HepG2 (cell line): Measurements from ENCODE around the gene HSDL2. TPM values are rescaled to one million over a fixed set of nuclear protein-coding genes. Genes with fewer than 3 reads are reported as not detected.

Source experiments
- ATF5 ChIP-seq: sonication (generic); formaldehyde crosslinking; IDR thresholded peaks from 2 replicates; pipeline ENCODE4 v1.4.0; 2020; ENCODE audit warnings: mild to moderate bottlenecking, low read depth, missing genetic modification reagents
- CREM ChIP-seq, 2 experiments: sonication (generic) in 1 of 2; formaldehyde crosslinking in 1 of 2; IDR thresholded peaks; 2 replicates each; pipeline versions ENCODE4 v1.4.0 to v1.6.1; 2016 to 2020; ENCODE audit warnings: antibody characterized with exemption in 1 of 2, mild to moderate bottlenecking in 1 of 2, missing genetic modification reagents in 1 of 2
- ELF1 ChIP-seq: sonication (generic); formaldehyde crosslinking; IDR thresholded peaks from 2 replicates; pipeline ENCODE4 v1.4.0; 2020; ENCODE audit warnings: missing genetic modification reagents
- ETV6 ChIP-seq: sonication (generic); formaldehyde crosslinking; conservative IDR thresholded peaks from 2 replicates; pipeline ENCODE4 v1.4.0; 2020; ENCODE audit warnings: missing genetic modification reagents
- MATR3 ChIP-seq: sonication (generic); formaldehyde crosslinking; IDR thresholded peaks from 2 replicates; pipeline ENCODE4 v1.4.0; 2020; ENCODE audit warnings: missing genetic modification reagents
- MAZ ChIP-seq, 2 experiments: sonication (generic) in 1 of 2; formaldehyde crosslinking in 1 of 2; IDR thresholded peaks; 2 replicates each; pipeline versions ENCODE4 v1.5.0 to v1.6.1; 2012 to 2020; ENCODE audit warnings: low read depth in 2 of 2, mild to moderate bottlenecking in 2 of 2, borderline replicate concordance in 1 of 2, improper control_type of control experiment in 1 of 2, low read length in 1 of 2, missing genetic modification reagents in 1 of 2, moderate library complexity in 1 of 2
- SMARCE1 ChIP-seq: fragments of 450-650 bp; IDR thresholded peaks from 2 replicates; pipeline ENCODE4 v1.6.1; 2017; ENCODE audit warnings: borderline replicate concordance
- STAG1 ChIP-seq: sonication (generic); formaldehyde crosslinking; IDR thresholded peaks from 2 replicates; pipeline ENCODE4 v1.4.0; 2020; ENCODE audit warnings: missing genetic modification reagents
- TBP ChIP-seq: sonication (generic); formaldehyde crosslinking; IDR thresholded peaks from 2 replicates; pipeline ENCODE4 v1.5.0; 2020; ENCODE audit warnings: missing genetic modification reagents
- TFAP4 ChIP-seq: sonication (generic); IDR thresholded peaks from 2 replicates; pipeline ENCODE4 v1.6.1; 2016; ENCODE audit warnings: low read depth, borderline replicate concordance
- ZBTB7B ChIP-seq: sonication (generic); formaldehyde crosslinking; IDR thresholded peaks from 2 replicates; pipeline ENCODE4 v1.4.0; 2020; ENCODE audit warnings: missing genetic modification reagents
- ZFP36 ChIP-seq: fragments of 150-350 bp; IDR thresholded peaks from 2 replicates; pipeline ENCODE4 v1.6.1; 2018; ENCODE audit warnings: borderline replicate concordance, low read length, low read depth; ENCODE audit not compliant: partially characterized antibody
- ZHX2 ChIP-seq, 2 experiments: sonication (generic) in 1 of 2; formaldehyde crosslinking in 1 of 2; IDR thresholded peaks; 2 replicates each; pipeline versions ENCODE4 v1.6.1 to v1.9.0; 2014 to 2022; ENCODE audit warnings: antibody characterized with exemption in 1 of 2, borderline replicate concordance in 1 of 2, inconsistent platforms in 1 of 2, low read depth in 1 of 2, missing genetic modification reagents in 1 of 2
- ZNF512B ChIP-seq: sonication (generic); formaldehyde crosslinking; IDR thresholded peaks from 2 replicates; pipeline ENCODE4 v1.5.1; 2020; ENCODE audit warnings: missing genetic modification reagents, mild to moderate bottlenecking, borderline replicate concordance
- ZNF75D ChIP-seq: sonication (generic); formaldehyde crosslinking; IDR thresholded peaks from 2 replicates; pipeline ENCODE4 v1.8.1; 2023; ENCODE audit warnings: missing genetic modification reagents, mild to moderate bottlenecking, borderline replicate concordance
- ZNF768 ChIP-seq: sonication (generic); formaldehyde crosslinking; IDR thresholded peaks from 2 replicates; pipeline ENCODE4 v1.4.0; 2020; ENCODE audit warnings: missing genetic modification reagents
- polyA plus RNA-seq, 8 experiments: library from polyadenylated mRNA; depleted of rRNA in 3 of 8; stranded (reverse) in 7 of 8; unstranded in 1 of 8; fragments of >200 nt; fragmentation: Illumina TruSeq in 4 of 8; extraction: Trizol in 4 of 8; gene quantifications; 2 replicates each; pipeline versions ENCODE4 v1.2.1 to v1.2.3, GENCODE V29; 2011 to 2016; ENCODE audit warnings: low read depth in 4 of 8, missing spikeins in 1 of 8, mixed read lengths in 1 of 8; ENCODE audit not compliant: insufficient read depth in 1 of 8
- total RNA-seq, 5 experiments: library from RNA; depleted of rRNA; stranded (reverse); fragments of >200 nt; fragmentation: Illumina TruSeq; extraction: Trizol; gene quantifications; 2 replicates each; pipeline ENCODE4 v1.2.3, GENCODE V29; 2016; ENCODE audit warnings: low read depth in 1 of 5

HSDL2 gene
- total and polyA plus RNA-seq, 2 of the 13 experiments (the other 11 are each of a cell fraction or from before 2014, with no cell fraction given) = 55.3 to 80.2 TPM

GRCh38 chr9:112486221-112487007, 106.5 kb downstream of the HSDL2 start, which contains the start of gene KIAA1958 (continued):
- TF ChIP-seq STAG1 (CRISPR knock-in tag) (peak; percentile 48), CREM (IDR thresholded peaks at IDR 0.05) (no peak; the same call in 1 of the 2 replicates), CREM (CRISPR knock-in tag; IDR thresholded peaks at IDR 0.05) (no peak), ZBTB7B (CRISPR knock-in tag) (peak; percentile 56; the same call in 1 of the 2 replicates), ELF1 (CRISPR knock-in tag) (peak; percentile 60), TBP (CRISPR knock-in tag) (no peak), ZNF512B (CRISPR knock-in tag) (peak; percentile 46; the same call in 1 of the 2 replicates), SMARCE1 (no peak), ZNF75D (no peak), MAZ (IDR thresholded peaks at IDR 0.05; ENCODE audit: borderline replicate concordance, low read depth, low read length) (no peak), MAZ (CRISPR knock-in tag; IDR thresholded peaks at IDR 0.05; ENCODE audit: low read depth) (peak; percentile 82), ETV6 (peak; percentile 87), TFAP4 (no peak), ZNF768 (CRISPR knock-in tag) (0 out of 2 replicates have a peak, but pooled peaks have one; percentile 63), ZFP36 (no peak), ZHX2 (IDR thresholded peaks at IDR 0.05; ENCODE audit: low read depth) (peak; percentile 63), ZHX2 (CRISPR knock-in tag; IDR thresholded peaks at IDR 0.05; ENCODE audit: borderline replicate concordance) (no peak), MATR3 (CRISPR knock-in tag) (no peak), ATF5 (0 out of 2 replicates have a peak, but pooled peaks have one; percentile 87)
